GM21528 (cell line): ENCODE measurements around the gene FOXA1.
A peak's percentile ranks its signal among the peaks of the same experiment; 100 is the strongest.

Source experiments
- ATAC-seq: cut with Tn5 transposase; IDR thresholded peaks from one replicate; pipeline ENCODE4 v1.9.1; 2021; ENCODE audit warnings: mild to moderate bottlenecking, moderate library complexity; ENCODE audit not compliant: unreplicated experiment, low FRiP score

The FOXA1 gene

DNA sequence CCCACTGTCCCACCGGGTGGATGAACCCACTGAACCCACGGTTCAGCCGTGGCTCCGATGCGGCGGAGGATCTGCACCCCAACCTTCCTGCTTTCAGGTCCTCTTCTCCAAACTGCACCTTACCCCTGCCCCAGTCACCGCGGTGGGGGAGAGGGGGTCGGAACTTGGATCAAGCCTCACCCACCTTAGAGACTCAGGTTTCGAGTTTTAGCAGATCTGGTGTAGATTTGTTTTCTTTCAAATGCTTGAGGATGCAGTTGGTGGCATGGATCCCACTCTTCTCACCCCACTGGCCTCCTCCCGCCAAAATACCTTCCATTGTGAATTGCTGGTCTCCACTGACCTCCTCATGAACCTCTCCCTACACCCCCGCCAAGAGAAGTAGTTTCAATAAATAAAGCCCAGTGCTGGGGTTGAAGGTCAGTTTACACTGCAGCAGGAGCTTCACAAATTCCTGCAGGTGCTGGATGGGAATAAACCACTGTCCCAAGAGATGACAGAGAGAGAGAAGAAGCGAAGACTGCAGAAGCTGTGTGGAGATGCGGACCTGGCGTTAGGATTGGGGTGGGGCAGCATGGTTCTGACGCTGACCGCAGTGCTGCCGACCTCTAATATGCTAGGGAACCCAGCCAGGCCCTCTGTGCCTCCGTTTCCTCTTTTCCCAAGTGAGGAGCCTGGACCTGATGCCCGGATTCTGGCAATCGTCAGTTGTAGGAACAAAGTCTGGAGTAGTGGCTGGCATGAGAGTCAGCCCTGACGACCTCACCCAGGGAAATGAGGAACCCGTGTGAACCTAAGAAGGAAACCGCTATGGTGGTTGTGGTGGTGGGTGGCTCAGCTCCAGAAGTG is 7.8 kb upstream of the FOXA1 start:
- no peak for ATAC-seq

DNA sequence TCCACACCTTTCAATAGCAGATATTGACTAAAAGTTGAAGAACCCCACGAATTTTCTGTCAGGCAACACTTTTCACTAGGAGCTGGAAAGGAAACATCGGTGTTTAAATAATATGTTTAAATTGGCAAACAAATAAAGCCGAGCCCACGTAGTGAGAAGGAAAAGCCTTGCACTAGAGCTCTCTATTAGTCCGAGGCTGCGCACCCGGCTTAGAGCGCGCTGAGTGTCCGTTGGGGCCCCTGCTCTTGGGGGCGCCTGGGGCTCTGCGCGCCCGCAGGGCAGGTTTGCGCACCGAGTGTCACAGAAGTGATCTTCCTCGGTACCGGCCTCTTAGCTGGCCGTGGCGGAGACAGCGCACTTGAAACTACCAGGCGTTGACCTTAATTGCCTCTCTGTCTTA is 6.8 kb upstream of the FOXA1 start:
- ATAC-seq, result no peak

DNA sequence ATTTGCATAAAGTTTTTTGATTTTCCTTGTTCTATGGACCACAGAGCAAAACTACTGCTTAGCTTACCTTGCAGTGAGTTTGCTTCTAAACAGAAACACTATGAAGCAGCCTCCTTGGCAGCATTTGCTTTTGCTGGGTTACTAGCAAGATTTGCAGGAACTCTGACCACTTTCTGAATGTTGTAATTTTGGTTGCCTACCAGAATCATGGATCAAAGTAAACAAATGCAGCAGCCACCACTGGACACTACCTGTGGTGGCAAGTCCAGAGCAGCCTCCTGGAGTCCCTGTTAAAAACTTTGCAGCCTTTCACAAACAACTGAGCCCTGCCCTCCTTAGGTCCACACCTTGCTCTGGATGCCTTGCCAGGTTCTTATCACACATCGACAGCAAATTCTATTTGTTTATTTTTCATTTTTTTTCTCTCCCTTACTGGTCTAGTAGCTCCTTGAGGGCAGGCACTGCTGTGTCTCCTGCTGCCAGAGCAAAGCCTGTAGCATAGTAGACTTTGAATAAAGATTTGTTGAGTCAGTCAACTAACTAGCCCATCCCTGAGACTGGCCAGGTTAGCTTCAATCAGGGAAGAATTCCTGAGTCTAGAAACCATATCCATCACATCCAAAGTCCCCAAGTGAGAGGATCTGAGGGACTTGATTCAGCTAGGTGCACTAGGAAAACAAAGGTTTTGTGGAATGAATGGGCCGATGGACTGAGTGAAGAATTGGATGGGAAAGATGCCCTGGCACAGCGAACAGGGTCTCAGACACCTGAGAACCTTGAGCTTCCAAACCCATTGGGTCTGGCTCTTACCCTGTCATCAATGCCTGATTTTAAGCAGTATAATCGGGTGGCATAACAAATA is 6.1 kb upstream of the FOXA1 start:
- no peak for ATAC-seq

GRCh38 chr14:37599507-37600368 is 4.7 kb upstream of the FOXA1 start:
- ATAC-seq, result no peak

DNA sequence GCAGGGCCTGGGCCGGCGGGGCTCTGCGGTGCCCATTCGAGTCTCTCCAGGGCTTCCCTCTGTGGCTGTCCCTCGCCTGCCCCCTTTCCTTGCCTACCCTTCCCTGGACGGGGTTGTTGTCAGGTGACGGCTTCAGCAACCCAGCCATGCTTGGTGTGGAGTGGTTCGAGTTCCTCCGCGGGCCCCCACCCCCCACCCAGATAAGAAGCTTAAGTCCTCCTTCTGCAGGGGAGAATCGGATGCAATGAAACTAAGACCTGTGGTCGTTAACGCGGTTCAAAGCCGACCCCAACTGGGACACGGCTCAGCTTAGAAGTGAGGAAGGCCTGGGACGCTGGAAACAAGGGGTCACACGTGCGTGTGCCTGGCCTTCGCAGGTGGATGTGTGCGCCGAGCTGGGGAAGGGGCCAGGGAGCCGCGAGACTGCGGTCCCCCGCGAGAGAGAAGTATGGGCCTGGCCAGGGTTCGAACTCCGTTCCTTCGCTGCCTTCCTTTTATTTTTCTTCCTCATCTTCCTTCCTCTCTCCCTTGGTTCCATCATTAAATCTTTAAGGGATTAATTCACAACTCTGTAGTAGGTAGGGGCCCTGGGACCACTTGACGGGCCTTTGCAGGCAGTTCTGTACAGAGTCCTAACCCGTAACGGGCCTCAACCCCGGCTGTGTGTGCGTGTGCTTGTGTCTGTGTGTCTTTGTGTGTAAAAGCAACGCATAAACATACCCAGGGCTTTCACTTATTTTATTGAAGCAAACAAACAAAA is 3.9 kb upstream of the FOXA1 start:
- ATAC-seq, result no peak

DNA sequence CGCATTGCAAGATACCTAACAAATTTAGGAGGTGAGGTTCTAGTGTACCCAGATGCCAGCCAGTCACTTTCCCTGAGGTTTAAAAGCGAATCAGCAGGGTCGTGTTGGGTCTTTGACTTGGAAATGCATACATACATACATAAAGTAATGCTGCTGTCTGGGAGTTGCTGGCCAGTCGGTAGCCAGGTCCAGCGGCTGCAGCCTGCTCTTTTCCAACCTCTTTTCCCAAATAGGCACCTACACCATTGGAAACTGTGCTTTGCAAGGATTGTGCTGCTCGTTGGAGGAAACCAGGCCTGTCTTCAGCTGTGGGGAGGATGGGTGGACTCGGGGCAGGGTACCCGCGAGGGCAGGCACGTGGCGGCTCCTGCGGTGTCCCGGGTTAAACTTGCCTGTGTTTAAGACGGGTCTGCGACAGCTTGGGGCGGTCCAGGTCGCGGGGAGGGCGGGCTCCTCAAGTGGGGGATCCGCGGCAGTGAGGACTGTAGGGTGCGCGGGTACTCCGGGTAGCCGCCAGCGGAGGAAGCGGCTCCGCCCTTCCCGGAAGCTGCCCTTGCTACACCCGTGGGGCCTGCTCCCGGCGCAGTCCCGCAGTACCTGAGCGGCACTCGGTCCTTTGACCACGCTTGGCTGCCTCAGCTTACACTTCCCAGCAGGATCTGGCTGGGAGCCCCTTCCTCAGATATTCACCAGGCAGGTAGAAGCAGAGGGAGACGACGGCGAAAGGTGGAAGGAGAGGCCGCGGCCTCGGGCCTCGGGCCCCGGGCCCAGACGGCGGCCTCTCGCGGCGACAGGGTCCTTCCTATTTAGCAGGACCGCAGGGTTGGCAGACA is 3.1 kb upstream of the FOXA1 start:
- no peak for ATAC-seq

DNA sequence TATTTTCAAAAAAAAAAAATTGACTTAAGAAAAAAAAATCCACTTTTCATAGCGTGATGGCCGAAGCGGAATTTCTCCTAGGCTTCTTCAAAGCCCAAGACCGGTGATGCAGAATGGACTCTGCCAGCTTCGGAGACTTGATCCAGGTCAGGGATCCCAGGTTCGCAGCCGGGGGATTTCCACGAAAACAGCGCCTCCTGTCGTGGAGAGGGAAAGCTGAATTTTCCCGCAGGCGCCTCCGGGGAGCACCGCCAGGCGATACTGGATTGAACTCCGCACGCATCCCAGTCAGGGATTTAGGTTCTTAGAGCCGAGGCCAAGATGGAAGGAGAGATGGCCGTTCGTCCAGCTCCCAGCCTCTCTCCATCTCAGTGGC is 2.5 kb upstream of the FOXA1 start:
- ATAC-seq, result no peak

DNA sequence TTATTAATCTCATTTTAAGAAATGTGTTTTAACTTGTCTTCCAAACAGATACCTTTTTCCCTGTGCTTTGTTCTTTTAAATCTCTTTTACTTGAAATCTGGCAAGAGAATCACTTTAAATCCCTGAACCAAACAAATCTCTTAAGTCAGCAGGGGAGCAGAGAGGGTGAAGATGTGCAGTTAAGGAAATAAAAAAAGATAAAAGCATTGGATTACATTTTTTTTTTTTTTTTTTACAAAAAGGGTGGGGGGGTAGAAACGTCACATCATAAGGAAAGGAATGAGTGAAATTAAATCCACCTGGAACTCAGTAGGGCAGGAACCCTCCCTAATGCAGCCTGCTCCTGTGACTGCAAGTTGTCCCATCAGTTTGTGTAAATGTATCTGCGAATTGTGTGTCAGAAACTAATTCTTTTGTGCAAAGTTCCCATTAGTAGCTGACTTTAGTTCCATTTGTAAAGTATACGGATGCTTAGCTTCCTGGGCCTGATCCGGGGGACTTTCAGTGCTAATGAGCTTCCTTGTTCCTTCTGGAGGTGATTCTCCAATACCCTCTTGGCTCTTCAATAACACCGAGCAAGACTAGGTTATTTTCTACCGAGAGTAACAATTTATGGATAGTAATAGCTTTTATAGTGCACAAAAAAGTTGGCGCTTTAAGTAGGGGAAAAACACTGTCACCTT is 1.9 kb upstream of the FOXA1 start:
- ATAC-seq, result no peak

GRCh38 chr14:37595809-37596621 is 966 bp upstream of the FOXA1 start:
- ATAC-seq, result peak; percentile 54

DNA sequence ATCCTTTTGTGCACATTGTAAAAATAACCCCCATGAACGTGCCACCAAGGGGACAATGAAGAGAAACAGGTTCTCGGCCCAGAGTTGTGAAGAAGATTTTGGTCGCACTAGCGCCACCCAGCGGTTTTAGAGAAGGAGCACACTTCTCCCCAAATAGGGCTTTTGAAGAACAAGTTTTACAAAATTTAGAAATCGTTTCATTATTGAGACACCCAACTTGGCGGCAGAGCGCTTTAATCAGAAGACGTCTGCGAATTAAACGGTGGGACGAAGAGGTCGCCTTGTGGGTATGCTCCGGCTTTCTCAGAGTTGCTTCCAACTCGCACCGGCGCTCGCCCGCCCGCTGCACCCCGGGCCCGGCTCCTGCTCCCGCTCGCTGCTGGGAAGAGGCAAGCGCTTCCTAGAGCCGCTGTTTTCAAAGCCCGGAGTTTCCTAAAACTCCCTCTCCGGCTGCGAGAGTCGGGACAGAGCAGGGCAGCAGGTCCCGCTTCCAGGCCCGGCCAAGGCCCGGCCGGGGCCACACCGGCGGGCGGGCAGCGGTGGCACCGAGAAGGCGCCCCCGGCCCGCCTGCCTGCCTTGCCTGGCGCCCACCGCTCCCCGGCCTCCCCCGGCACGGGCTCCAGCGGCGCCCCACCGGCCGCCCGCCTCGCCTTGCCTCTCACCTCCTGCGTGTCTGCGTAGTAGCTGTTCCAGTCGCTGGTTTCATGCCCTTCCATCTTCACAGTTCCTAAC is 645 bp downstream of the FOXA1 start:
- ATAC-seq, result no peak

- ATAC-seq, result no peak
These were observed 1.4 kb downstream of the FOXA1 start for GRCh38 chr14:37593511-37594237.

- ATAC-seq, result no peak
These were observed 2.3 kb downstream of the FOXA1 start for GRCh38 chr14:37592482-37593408.

DNA sequence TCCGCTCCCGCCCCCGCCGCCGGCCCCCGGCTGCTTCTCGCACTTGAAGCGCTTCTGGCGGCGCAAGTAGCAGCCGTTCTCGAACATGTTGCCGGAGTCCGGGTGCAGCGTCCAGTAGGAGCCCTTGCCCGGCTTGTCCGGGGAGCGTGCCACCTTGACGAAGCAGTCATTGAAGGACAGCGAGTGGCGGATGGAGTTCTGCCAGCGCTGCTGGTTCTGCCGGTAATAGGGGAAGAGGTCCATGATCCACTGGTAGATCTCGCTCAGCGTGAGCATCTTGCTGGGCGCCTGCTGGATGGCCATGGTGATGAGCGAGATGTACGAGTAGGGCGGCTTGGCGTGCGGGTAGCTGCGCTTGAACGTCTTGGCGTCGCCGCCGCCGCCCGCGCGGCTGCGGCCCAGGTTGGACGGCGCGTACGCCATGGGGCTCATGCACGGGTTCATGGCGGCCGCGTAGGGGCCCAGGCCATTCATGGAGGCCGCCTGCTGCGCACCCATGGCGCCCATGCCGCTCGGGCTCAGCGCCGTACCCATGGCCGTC is 3.0 kb downstream of the FOXA1 start:
- no peak for ATAC-seq

DNA sequence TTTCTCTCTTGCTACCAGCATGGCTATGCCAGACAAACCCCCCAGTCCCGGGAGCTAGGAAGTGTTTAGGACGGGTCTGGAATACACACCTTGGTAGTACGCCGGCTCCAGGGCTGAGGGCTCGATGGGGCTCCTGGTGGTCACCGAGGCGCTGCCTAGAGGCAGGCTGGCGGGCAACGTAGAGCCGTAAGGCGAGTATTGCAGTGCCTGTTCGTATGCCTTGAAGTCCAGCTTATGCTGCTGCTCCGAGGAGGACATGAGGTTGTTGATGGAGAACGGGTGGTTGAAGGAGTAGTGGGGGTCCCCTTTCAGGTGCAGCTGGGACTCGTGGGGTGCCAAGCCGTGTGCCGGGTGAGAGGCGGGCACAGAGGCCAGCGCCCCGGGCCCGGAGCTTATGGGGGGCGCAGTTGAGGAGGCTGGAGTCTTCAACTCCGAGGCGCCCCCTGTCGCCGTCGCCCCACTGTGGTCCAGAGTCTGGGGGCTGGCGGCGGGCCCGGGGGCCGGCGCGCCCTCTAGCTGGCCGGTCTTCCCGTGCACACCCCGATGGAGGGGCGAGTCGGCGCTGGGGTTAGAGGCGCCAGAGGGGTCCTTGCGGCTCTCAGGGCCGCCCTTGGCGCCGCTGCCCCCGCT is 3.6 kb downstream of the FOXA1 start:
- ATAC-seq, result no peak
